Tibial nerve (tissue), 4 donors: ENCODE data around the gene GSG1L. TPM values are rescaled to one million over a fixed set of nuclear protein-coding genes. Genes with fewer than 3 reads are reported as not detected.

Experiments used
- DNase-seq, 2 donors: peaks; one replicate each; pipeline ENCODE4 v3.0.0-alpha.2; 2019; ENCODE audit warnings: low spot score in 2 of 2
- H3K27ac ChIP-seq, 4 donors: fragments of 200-600 bp; sonication (generic) in 3 of 4; one replicate each; pipeline ENCODE4 v1.5.1; 2017 to 2019; ENCODE audit warnings: mild to moderate bottlenecking in 1 of 4
- H3K27me3 ChIP-seq, 2 donors: fragments of 200-600 bp; sonication (generic) in 1 of 2; one replicate each; pipeline versions ENCODE4 v1.5.1 to v1.6.0; 2017 to 2019
- H3K36me3 ChIP-seq, 3 donors: fragments of 200-600 bp; sonication (generic); one replicate each; pipeline ENCODE4 v1.5.1; 2018 to 2019
- H3K4me1 ChIP-seq, 4 donors: fragments of 200-600 bp; sonication (generic) in 3 of 4; one replicate each; pipeline ENCODE4 v1.5.1; 2017 to 2019
- H3K4me3 ChIP-seq, 4 donors: fragments of 200-600 bp; sonication (generic) in 3 of 4; one replicate each; pipeline ENCODE4 v1.5.1; 2017 to 2019; ENCODE audit warnings: mild to moderate bottlenecking in 1 of 4, moderate library complexity in 1 of 4
- H3K9me3 ChIP-seq, 4 donors: fragments of 200-600 bp; sonication (generic) in 3 of 4; one replicate each; pipeline ENCODE4 v1.5.1; 2017 to 2019
- EP300 ChIP-seq, 2 donors: sonication (generic); formaldehyde crosslinking; IDR thresholded peaks; one replicate each; pipeline ENCODE4 v1.6.1; 2017; ENCODE audit warnings: antibody characterized with exemption in 2 of 2, mild to moderate bottlenecking in 1 of 2
- POLR2A ChIP-seq, 2 donors: fragments of 450-650 bp; IDR thresholded peaks; one replicate each; pipeline ENCODE4 v1.6.1; 2017; ENCODE audit warnings: antibody characterized with exemption in 2 of 2, mild to moderate bottlenecking in 2 of 2, moderate library complexity in 2 of 2
- WGBS, 2 donors: methylation state at CpG; one replicate each; pipeline ENCODE4 v1.1.5; 2018; 5-methylcytosine and 5-hydroxymethylcytosine counted together
- total RNA-seq, 4 donors: library from RNA; depleted of rRNA; stranded (reverse); fragments of >200 nt; gene quantifications; one replicate each; pipeline ENCODE4 v1.1.0, GENCODE V29; 2016
- TF ChIP-seq, protein P1 (sequence below), 5 experiments: fragments of 200-600 bp in 3 of 5; fragments of 450-650 bp in 2 of 5; sonication (generic) in 3 of 5; IDR thresholded peaks; one replicate each; pipeline ENCODE4 v1.5.1; 2016 to 2019; ENCODE audit warnings: antibody characterized with exemption in 5 of 5, mild to moderate bottlenecking in 3 of 5, moderate library complexity in 2 of 5

Gene GSG1L
- total RNA-seq, 4 donors from 2014 or later, result not detected

DNA sequence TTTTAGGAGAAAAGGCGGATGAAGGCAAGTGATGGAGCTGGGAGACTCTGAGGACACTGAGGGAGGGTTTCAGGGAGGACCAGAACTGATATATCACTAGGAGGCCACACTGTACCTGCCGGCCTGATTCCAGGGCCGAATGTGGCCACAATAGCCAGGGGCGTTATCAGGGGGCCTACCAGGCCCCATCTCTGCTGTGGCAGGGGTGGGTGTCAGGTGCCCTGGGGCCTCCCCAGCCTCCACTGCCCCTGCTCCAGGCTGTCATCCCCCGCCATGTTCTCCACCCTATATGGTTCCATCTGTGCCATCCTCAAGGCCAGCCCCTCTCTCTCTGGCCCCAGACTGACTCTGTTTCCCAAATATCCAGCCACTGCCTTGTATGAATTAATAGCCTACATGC is 246.5 kb downstream of the GSG1L start:
- 90 to 94% methylated on average over 5 of the region's 5 CpGs for WGBS, 2 donors

DNA sequence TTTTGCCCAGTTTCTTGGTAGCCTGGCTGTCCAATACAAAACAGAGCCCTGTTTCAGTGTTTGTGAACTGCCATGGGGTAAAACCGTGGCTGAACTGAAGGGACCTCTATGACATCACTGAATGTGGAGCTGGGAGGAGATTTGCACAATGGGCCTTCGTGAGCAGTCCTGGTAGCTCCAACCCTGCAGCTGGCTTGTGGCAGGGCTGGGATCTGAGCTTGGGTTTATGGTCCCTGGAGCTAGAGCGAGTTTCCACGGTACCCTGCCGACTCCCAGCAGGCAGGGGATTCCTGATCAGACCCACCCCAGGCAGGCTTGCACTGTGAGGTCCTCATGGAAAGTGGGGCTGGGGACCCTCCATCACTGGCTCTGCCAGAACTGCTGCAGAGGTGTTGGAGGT is 247.0 kb downstream of the GSG1L start:
- TF ChIP-seq, protein P1, sequence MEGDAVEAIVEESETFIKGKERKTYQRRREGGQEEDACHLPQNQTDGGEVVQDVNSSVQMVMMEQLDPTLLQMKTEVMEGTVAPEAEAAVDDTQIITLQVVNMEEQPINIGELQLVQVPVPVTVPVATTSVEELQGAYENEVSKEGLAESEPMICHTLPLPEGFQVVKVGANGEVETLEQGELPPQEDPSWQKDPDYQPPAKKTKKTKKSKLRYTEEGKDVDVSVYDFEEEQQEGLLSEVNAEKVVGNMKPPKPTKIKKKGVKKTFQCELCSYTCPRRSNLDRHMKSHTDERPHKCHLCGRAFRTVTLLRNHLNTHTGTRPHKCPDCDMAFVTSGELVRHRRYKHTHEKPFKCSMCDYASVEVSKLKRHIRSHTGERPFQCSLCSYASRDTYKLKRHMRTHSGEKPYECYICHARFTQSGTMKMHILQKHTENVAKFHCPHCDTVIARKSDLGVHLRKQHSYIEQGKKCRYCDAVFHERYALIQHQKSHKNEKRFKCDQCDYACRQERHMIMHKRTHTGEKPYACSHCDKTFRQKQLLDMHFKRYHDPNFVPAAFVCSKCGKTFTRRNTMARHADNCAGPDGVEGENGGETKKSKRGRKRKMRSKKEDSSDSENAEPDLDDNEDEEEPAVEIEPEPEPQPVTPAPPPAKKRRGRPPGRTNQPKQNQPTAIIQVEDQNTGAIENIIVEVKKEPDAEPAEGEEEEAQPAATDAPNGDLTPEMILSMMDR (IDR thresholded peaks at IDR 0.05), result no peak
- no peak for TF ChIP-seq POLR2A (IDR thresholded peaks at IDR 0.05)

More for the DNA sequence above, 246.5 kb downstream of the GSG1L start:
- Histone ChIP-seq H3K4me3 (no peak overlapping the region), H3K27ac (no peak overlapping the region), H3K4me1 (peaks cover 0 to 4% (median 0%) of the 10 kb centered on the region in 4 donors), H3K36me3 (no peaks in the 10 kb centered on the region), H3K9me3 (no peaks in the 10 kb centered on the region), H3K27me3 (no peaks in the 10 kb centered on the region)
- DNase-seq, result no peak
- no peak for TF ChIP-seq POLR2A (IDR thresholded peaks at IDR 0.05)

DNA sequence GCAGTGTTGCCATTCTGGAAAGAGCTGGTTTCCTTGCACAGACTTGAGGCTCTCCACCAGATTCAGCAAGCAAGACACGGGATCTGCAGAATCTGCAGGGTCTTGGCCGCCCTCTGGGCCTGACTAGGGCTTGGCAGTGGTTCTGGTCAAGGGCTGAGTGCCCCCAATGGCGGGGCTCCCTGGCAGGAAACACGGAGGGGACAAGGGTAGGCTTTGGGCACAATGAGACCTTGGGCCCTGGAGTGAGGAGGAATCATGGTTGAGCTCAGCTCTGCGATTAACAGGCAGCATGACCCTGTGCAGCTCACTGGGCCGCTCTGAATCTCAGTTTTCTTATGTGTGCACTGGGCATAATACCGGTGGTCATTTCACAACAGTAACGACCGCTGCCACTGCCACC is 249.9 kb downstream of the GSG1L start:
- H3K4me1 ChIP-seq, result peaks cover 0 to 4% (median 0%) of the 10 kb centered on the region in 4 donors
- H3K9me3 ChIP-seq, result peaks cover 0 to 8% (median 0%) of the 10 kb centered on the region in 4 donors
- TF ChIP-seq EP300 (IDR thresholded peaks at IDR 0.05), result no peak
- WGBS, 2 donors, result 84 to 87% methylated on average over 9 of the region's 9 CpGs
- H3K27me3 ChIP-seq, result no peaks in the 10 kb centered on the region
- no peak overlapping the region for H3K4me3 ChIP-seq
- no peak overlapping the region for H3K27ac ChIP-seq
- no peak for DNase-seq
- H3K36me3 ChIP-seq, result no peaks in the 10 kb centered on the region

More for the DNA sequence above, 247.0 kb downstream of the GSG1L start:
- peaks cover 0 to 4% (median 0%) of the 10 kb centered on the region in 4 donors for H3K4me1 ChIP-seq
- no peaks in the 10 kb centered on the region for H3K36me3 ChIP-seq
- no peaks in the 10 kb centered on the region for H3K9me3 ChIP-seq
- H3K27me3 ChIP-seq, result no peaks in the 10 kb centered on the region
- no peak for DNase-seq
- no peak overlapping the region for H3K4me3 ChIP-seq
- 42 to 47% methylated on average over 4 to 5 of the region's 5 CpGs for WGBS, 2 donors
- no peak overlapping the region for H3K27ac ChIP-seq

DNA sequence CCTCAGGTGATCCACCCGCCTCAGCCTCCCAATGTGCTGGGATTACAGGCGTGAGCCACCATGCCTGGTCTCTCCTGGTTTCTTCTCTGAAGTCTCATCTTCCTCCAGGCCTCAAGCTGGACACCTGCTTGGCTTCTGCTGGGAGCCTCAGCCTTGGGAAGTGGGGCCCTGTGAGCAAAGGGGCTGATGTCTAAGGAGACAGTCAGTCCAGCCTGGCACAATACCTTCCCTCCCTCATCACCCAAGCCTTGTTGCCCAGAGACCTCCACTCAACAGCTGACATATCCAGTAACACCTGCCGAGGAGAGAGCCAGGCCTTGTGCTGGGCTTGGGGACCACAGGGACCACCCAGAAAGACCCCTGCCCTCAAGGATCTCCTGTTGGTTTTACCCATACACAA is 251.6 kb downstream of the GSG1L start:
- H3K27me3 ChIP-seq, result no peaks in the 10 kb centered on the region
- peaks cover 0 to 4% (median 0%) of the 10 kb centered on the region in 4 donors for H3K4me1 ChIP-seq
- H3K4me3 ChIP-seq, result no peak overlapping the region
- 86 to 97% methylated on average over 3 of the region's 3 CpGs for WGBS, 2 donors
- no peak for DNase-seq
- H3K27ac ChIP-seq, result no peak overlapping the region
- no peaks in the 10 kb centered on the region for H3K36me3 ChIP-seq
- TF ChIP-seq POLR2A (IDR thresholded peaks at IDR 0.05), result no peak
- no peak for TF ChIP-seq EP300 (IDR thresholded peaks at IDR 0.05)
- TF ChIP-seq, protein P1 (IDR thresholded peaks at IDR 0.05), result no peak
- H3K9me3 ChIP-seq, result peaks cover 0 to 8% (median 0%) of the 10 kb centered on the region in 4 donors

DNA sequence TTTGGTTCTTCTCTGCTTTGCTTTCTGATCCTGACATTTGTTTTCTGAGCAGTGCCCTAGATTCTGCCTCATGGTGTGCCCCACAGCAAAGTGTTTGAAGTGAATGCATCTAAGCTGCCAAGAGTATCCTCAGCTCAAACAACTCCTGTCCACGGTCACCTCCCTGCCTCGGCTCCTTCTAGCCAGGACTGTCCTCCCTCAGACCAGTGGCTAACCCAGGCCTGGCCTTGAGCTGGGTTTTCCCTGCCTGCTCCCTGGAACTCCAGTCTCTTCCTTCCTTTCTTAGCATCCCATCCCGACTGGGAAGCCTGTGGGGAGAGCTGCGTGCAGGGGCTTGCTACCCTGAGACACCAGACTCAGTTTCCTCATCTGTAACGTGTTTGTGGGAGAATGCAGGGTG is 256.5 kb downstream of the GSG1L start:
- Histone ChIP-seq H3K4me1 (no peaks in the 10 kb centered on the region), H3K36me3 (no peaks in the 10 kb centered on the region), H3K27me3 (peaks cover 0 to 6% of the 10 kb centered on the region in 2 donors), H3K4me3 (no peak overlapping the region), H3K9me3 (peaks cover 0 to 8% (median 0%) of the 10 kb centered on the region in 4 donors), H3K27ac (no peak overlapping the region)
- TF ChIP-seq, protein P1 (IDR thresholded peaks at IDR 0.05), result no peak
- TF ChIP-seq POLR2A (IDR thresholded peaks at IDR 0.05) (no peak), EP300 (IDR thresholded peaks at IDR 0.05) (no peak)
- 49 to 74% methylated on average over 5 of the region's 5 CpGs for WGBS, 2 donors
- no peak for DNase-seq

DNA sequence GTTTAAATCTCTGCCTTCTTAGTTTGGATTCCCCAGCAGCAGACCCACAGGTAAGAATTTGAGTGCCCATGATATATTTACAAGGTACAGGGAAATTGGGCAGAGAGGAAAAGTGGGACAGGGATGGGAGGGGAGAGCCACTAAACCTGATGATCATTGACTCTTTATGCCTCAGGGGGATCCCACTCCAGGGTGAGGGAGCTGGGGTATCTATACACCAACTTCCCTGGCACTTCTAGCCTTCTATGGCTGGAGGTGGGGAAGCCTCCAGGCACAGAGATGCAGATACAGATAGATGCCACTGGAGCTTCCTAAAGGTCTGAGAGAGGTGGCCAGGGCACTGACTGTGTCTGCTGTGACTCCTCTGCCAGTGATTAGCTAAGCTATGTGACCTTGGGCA is 257.1 kb downstream of the GSG1L start:
- Histone ChIP-seq H3K4me3 (no peak overlapping the region), H3K27me3 (peaks cover 0 to 6% of the 10 kb centered on the region in 2 donors), H3K27ac (no peak overlapping the region), H3K36me3 (no peaks in the 10 kb centered on the region), H3K9me3 (peaks cover 0 to 8% (median 0%) of the 10 kb centered on the region in 4 donors), H3K4me1 (peaks cover 0 to 2% (median 0%) of the 10 kb centered on the region in 4 donors)
- DNase-seq, result no peak
- TF ChIP-seq EP300 (IDR thresholded peaks at IDR 0.05) (no peak), POLR2A (IDR thresholded peaks at IDR 0.05) (no peak)
- TF ChIP-seq, protein P1 (IDR thresholded peaks at IDR 0.05), result no peak
